ENCODE data around the gene FRYL.

Gene FRYL

GRCh38 chr4:48781968-48782367, 1.9 kb upstream of the FRYL start:
- DNase-seq (ENCODE audit: extremely low read depth, low read depth), result no peak
- TF ChIP-seq, protein P1, sequence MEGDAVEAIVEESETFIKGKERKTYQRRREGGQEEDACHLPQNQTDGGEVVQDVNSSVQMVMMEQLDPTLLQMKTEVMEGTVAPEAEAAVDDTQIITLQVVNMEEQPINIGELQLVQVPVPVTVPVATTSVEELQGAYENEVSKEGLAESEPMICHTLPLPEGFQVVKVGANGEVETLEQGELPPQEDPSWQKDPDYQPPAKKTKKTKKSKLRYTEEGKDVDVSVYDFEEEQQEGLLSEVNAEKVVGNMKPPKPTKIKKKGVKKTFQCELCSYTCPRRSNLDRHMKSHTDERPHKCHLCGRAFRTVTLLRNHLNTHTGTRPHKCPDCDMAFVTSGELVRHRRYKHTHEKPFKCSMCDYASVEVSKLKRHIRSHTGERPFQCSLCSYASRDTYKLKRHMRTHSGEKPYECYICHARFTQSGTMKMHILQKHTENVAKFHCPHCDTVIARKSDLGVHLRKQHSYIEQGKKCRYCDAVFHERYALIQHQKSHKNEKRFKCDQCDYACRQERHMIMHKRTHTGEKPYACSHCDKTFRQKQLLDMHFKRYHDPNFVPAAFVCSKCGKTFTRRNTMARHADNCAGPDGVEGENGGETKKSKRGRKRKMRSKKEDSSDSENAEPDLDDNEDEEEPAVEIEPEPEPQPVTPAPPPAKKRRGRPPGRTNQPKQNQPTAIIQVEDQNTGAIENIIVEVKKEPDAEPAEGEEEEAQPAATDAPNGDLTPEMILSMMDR (IDR thresholded peaks at IDR 0.05; ENCODE audit: low read depth, low read length), result no peak

DNA sequence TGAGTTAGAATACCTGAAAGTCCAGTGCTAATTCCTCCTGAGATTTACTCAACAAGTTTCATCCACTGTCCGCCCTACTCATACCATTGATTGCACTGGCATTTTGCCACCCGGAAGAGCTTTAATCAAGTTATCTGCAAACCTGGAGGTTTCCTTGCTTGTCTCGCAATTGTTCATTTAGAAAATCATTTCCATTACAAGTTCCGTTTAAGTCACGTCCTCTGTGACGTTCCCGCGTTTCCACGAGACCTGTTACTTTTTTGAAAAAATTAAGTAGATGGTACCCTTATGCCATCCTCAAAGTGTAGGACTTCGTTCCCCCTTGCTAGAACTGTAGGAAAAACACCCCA, 761 bp upstream of the FRYL start:
- DNase-seq (ENCODE audit: extremely low read depth, low read depth), result no peak
- TF ChIP-seq, protein P1 (IDR thresholded peaks at IDR 0.05; ENCODE audit: low read depth, low read length), result no peak

DNA sequence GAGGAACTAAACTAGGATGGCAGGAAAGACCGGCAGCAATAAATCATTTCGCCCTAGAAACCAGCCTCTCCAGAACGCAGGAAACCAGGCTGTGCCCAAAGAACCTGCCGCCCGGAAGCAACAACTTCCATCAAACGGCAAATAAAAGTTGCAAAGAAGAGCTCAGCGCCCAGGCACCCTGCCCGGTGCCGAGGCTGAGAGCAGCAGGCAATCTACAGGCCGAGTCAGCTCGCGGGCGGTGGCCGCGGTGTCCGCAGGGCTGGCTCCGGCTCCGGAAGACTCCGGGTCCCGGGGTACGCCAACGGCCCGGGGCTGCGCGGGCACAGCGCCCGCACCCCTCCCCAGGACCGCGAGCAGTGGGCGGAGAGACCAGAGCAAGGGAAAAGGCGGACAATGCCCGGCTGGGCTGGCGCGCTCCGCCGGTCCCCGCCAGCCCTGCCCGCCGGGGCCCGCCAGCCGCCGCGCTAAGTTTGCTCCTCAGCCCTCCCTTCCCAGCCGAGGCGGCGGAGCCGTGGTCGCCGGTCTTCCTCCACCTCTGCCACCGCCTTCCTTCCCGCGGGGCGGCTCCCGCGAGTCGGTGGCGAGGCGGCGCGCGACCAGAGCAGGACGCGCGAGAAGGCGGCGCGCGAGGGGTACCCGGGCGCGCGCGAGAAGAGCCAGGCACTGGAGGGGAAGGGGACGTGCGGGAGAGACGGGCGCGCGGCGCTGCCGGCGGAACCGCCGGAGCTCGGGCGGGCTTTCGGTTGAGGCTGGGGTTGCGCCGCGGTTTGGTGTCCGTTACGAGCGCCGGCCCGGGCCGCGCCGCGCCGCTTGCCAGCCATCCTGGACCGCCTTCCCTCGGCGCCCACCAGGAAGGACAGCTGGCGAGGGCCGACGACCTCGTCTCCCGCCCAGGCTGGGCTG, 733 bp downstream of the FRYL start:
- no peak for DNase-seq (ENCODE audit: extremely low read depth, low read depth)
- TF ChIP-seq, protein P1 (IDR thresholded peaks at IDR 0.05; ENCODE audit: low read depth, low read length), result no peak

GRCh38 chr4:48778431-48779094, 1.5 kb downstream of the FRYL start:
- DNase-seq (ENCODE audit: extremely low read depth, low read depth), result no peak
- TF ChIP-seq, protein P1 (IDR thresholded peaks at IDR 0.05; ENCODE audit: low read depth, low read length), result no peak

- no peak for DNase-seq (ENCODE audit: extremely low read depth, low read depth)
- TF ChIP-seq, protein P1 (IDR thresholded peaks at IDR 0.05; ENCODE audit: low read depth, low read length), result no peak
Measured at GRCh38 chr4:48777739-48778138, 2.3 kb downstream of the FRYL start.

- TF ChIP-seq, protein P1 (IDR thresholded peaks at IDR 0.05; ENCODE audit: low read depth, low read length), result no peak
- DNase-seq (ENCODE audit: extremely low read depth, low read depth), result no peak
Measured at GRCh38 chr4:48774760-48775710, 5.0 kb downstream of the FRYL start.

All from AG09319 (cell line).